ENCODE results near the gene IL1RAPL1.

Gene IL1RAPL1

DNA sequence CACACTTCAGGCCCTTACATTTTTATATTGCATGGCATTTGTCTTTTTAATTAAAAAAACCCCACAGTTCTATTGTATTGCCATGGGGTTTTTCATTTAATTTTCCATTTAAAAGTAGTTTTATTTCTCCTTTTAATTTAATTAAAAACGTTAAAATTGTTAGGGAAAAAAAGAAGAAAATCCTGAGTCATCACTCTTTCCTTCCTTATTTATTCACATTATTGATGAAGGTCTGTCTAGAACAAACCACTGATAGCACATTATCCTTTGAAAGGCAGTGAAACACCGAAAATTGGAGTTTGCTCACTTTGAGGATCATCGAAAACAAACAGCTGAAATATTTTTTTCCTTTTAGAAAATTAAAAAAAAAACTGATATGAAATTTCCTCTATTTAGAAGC, 868.5 kb downstream of the IL1RAPL1 start:
- DNase-seq: no peak

DNA sequence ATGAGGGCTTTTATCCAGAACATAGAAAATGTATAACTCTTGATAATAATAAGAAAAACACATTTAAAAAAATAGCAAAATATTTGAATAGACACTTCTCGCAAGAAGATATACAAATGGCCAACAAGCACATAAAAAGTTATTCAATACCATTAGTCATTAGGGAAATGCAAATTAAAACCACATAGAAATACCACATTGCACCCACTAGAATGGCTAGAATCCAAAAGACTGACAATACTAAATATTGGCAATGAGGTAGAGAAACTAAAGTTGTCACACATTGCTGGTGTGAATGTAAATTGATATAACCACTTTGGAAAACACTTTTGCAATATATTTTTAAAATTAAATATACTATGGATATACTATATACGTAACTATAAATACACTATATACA, 873.8 kb downstream of the IL1RAPL1 start:
- no peak for DNase-seq

GRCh38 chrX:29466456-29466855, 879.2 kb downstream of the IL1RAPL1 start:
- no peak for DNase-seq

GRCh38 chrX:29468911-29469494, 881.8 kb downstream of the IL1RAPL1 start:
- DNase-seq: no peak

GRCh38 chrX:29470030-29470429, 882.8 kb downstream of the IL1RAPL1 start:
- no peak for DNase-seq

DNA sequence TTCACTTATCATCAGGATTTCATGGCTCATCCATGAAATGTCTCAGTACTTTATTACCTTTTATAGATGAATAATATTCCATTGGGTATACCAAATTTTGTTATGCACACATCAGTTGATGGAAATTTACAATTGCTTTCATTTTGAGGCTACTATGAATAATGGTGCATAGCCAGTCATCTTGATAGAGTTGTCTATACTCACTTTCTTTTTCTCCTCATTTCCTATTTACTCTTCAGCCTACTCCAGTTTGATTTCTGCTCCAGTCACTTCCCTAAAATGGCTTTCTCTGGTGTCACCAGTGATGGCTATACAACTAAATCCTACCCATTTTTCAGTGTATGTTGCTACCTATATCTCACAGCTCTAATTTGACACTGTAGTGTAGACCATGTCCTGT, 884.6 kb downstream of the IL1RAPL1 start:
- no peak for DNase-seq

- no peak for DNase-seq
Measured at GRCh38 chrX:29477878-29478277, 890.6 kb downstream of the IL1RAPL1 start.

DNA sequence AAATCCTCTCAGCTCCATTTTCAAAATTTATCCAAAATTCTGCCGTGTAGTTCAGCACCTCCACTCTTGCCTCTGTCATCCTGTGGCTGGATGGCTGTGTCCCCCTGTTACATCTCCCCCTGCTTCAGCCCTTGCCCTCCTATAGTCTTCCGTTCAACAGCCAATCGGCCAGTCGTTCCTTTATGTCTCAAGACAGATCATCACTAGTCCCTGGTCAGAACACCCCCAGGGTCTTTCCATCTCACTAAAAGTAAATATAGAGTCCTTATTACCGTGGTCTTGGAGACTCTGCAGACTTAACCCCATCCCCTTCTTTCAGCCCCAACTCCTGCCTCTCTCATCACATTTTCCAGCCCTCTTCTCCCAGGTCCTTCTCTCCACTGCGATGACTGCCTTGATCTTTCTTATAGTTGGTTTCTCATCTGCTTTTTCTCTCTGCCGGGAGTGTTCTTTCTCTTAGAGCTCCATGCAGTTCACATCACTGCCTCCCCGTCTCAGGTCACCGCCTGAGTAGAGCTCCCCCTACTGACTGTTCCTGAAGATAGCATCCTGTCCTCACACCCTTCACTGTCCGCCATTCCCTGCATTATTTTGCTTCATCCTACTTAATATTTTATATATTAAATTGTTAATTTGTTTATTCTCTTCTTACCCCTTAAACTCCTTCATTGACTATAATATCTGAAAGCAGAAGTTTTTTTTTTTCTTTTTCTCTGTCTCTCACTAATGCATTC, 891.3 kb downstream of the IL1RAPL1 start:
- DNase-seq: no peak

GRCh38 chrX:29487214-29487613, 900.0 kb downstream of the IL1RAPL1 start:
- no peak for DNase-seq

GRCh38 chrX:29487714-29488113, 900.5 kb downstream of the IL1RAPL1 start:
- DNase-seq: no peak

GRCh38 chrX:29488919-29489318, 901.7 kb downstream of the IL1RAPL1 start:
- DNase-seq: no peak

DNA sequence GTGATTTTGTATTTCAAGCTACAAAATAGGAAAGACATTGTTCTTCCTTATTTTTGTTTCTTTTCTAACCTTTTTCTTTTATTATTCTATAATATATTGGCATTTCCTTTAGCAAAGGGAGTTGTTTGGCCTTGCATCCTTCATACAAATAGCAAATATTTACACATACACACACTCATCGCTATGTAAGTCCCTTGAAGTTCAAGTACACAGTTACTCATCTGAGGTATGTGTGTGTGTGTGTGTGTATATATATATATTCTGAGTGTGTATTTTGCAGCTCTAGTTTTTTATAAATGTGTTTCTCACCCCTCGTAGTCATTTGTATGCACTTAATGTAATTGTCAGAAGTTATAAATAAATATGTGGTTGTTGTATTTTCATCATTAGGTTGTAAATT, 903.4 kb downstream of the IL1RAPL1 start:
- no peak for DNase-seq

GRCh38 chrX:29491659-29492058, 904.4 kb downstream of the IL1RAPL1 start:
- DNase-seq: no peak

GRCh38 chrX:29496636-29497180, 909.5 kb downstream of the IL1RAPL1 start:
- no peak for DNase-seq

DNA sequence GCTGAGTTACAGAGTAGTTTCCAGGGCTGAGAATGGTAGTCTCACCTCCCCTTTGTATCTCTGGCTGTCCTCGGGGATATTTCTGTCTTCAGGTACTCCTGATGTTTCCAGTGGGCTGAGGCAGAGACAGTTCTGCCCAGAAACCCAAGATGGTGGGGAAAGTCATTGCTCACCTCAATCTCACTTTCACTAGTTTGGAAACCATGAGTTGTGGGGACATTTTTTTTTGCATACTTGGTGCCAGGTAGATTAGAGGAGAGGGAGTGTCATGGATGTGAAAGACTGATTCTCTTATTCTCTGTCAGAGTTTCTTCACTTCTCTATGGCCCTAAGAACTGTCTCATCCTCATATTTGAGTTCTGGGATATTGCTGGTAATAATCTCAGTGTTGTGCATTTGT, 919.5 kb downstream of the IL1RAPL1 start:
- no peak for DNase-seq

DNA sequence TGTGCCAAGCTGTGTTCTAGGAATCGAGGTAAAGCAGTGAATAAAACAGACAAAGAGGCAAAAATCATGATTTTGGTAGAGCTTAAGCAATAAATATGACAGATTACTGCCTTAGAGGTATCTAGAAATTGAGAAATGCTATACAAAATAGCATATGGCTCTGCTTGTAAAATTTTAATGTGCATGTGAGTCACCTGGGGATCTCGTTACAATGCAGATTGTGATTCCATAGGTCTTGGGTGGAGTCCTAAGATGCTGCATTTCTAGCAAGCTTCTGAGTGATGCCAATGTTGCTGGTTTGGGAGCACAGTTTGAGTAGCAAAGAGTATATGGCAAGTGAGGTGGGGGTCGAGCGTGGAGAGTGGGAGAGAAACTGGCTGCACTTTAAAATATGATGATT, 930.9 kb downstream of the IL1RAPL1 start:
- no peak for DNase-seq

- DNase-seq: no peak
Measured at GRCh38 chrX:29528281-29528680, 941.0 kb downstream of the IL1RAPL1 start.

- DNase-seq: no peak
Measured at GRCh38 chrX:29530501-29530900, 943.3 kb downstream of the IL1RAPL1 start.

GRCh38 chrX:29531336-29531735, 944.1 kb downstream of the IL1RAPL1 start:
- DNase-seq: no peak

GRCh38 chrX:29535212-29536162, 948.2 kb downstream of the IL1RAPL1 start:
- peak; percentile 0 for DNase-seq

DNA sequence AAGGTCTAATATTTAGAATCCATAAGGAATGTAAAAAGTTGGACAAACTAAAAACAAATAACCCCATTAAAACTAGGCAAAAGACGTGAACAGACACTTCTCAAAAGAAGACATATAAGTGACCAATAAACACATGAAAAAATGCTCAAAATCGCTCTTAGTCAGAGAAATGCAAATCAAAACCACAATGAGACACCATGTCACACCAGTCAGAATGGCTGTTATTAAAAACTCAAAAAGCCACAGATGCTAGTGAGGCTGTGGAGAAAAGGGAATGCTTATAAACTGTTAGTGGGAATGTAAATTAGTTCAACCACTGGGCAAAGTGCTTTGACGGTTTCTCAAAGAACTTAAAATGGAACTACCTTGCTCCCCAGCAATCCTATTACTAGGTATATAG, 953.8 kb downstream of the IL1RAPL1 start:
- no peak for DNase-seq

- DNase-seq: no peak
Measured at GRCh38 chrX:29542152-29542551, 954.9 kb downstream of the IL1RAPL1 start.

- no peak for DNase-seq
Measured at GRCh38 chrX:29545878-29546277, 958.6 kb downstream of the IL1RAPL1 start.

Data from kidney glomerular epithelial cell (primary cell).